Cardiac muscle cell (in vitro differentiated cells and primary cell): ENCODE results near the gene NUDT19. TPM values are rescaled to one million over a fixed set of nuclear protein-coding genes. Genes with fewer than 3 reads are reported as not detected.

Source experiments
- DNase-seq, 2 donors: peaks; one replicate each; pipeline versions ENCODE4 v3.0.0 to v3.0.0-alpha.2; 2010 to 2017; ENCODE audit warnings: low read depth in 1 of 2, low spot score in 1 of 2
- H3K27ac ChIP-seq: fragments of 200-600 bp; sonication (generic); 2 replicates; pipeline ENCODE4 v1.5.1; 2016
- H3K27me3 ChIP-seq: fragments of 200-600 bp; sonication (generic); 2 replicates; pipeline ENCODE4 v1.6.0; 2016; ENCODE audit warnings: control low read depth
- H3K36me3 ChIP-seq: fragments of 200-600 bp; sonication (generic); 2 replicates; pipeline ENCODE4 v1.5.1; 2016; ENCODE audit warnings: control low read depth
- H3K4me1 ChIP-seq: fragments of 200-600 bp; sonication (generic); 2 replicates; pipeline ENCODE4 v1.8.1; 2017; ENCODE audit warnings: low read depth, mild to moderate bottlenecking, mixed run types
- H3K4me3 ChIP-seq: fragments of 200-600 bp; sonication (generic); 2 replicates; pipeline ENCODE4 v1.5.1; 2016; ENCODE audit warnings: mild to moderate bottlenecking
- H3K9me3 ChIP-seq: fragments of 200-600 bp; sonication (generic); 2 replicates; pipeline ENCODE4 v1.5.1; 2017; ENCODE audit warnings: low read depth, mild to moderate bottlenecking, control low read depth
- polyA plus RNA-seq: library from polyadenylated mRNA; unstranded; fragments of >200 nt; fragmentation: Nextera tagmentation; extraction: Ambion mirVana; gene quantifications from 2 replicates; pipeline ENCODE4 v1.2.1, GENCODE V29; 2016
- total RNA-seq: library from RNA; depleted of rRNA; stranded (reverse); fragments of >200 nt; gene quantifications from 2 replicates; pipeline ENCODE4 v1.2.3, GENCODE V29; 2016
- TF ChIP-seq, protein P1 (sequence below): IDR thresholded peaks from 2 replicates; pipeline ENCODE4 v1.5.1; 2012; ENCODE audit warnings: low read depth, mild to moderate bottlenecking, low read length

Gene NUDT19
- 5.1 and 5.5 TPM in 2 replicates for total RNA-seq
- 2.1 and 3.3 TPM in 2 replicates for polyA plus RNA-seq

DNA sequence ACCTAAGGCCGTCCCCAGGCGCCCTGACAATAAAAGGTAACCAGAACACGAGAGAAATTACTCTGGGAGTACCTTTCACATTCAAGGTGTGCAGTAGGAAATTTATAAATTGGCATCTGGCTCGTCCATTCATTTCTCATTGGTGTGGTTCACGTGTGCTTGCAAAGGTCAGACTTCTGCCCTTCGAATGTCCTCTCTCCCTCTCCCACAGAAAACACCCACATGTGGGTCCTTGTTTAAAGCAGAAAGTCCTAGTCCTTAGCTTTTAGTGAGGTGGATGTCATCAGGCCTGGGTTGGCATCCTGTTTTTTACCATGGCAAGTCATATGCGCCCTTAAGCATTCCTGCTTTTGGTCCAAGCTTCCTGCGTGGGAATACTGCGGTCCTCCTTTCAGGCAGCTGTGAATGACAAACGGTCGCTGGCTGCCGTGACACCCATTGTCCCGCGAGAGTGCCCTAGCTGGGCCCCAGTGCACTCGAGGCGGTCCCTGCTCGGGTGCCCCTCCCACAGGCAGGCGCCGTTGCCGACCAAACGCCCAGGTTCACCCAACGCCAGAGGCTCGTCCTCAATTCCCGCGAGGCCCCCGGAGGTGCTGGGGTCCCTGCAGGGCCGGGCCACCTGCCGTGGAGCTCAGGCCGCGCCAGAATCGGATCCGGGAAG is at the start of gene NUDT19:
TSS of gene NUDT19 (plus strand) at position 531 of the 661 bp plus-strand sequence. CDS start 140 bp downstream, outside the sequence.
- Histone ChIP-seq H3K27me3 (no peaks in the 10 kb centered on the region), H3K27ac (peak within 1 kb of the TSS; percentile 76)
- peak; percentile 78 to 81 for DNase-seq

DNA sequence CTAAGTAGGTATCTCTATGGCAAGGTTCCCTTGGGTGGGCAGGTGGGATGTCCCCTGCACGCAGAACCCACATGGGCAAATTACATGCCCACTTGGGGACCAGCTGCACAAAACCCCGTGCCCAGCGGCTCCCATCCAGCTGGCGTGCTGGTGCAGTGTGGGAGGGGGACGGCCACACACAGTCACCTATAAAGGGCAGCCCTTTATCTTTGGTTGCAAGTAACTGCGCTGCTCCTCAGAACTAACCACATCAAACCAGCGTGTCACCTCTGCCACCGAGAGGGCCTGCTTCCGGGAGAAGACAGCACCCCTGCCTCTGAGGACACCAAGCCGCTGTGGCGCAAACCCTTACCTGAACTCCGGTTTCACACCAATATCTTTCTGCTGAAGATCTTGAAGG is 48.9 kb upstream of the NUDT19 start:
- no peak for DNase-seq
- no peaks in the 10 kb centered on the region for H3K4me1 ChIP-seq
- no peak overlapping the region for H3K4me3 ChIP-seq
- no peaks in the 10 kb centered on the region for H3K9me3 ChIP-seq
- peaks cover 16% of the 10 kb centered on the region for H3K36me3 ChIP-seq
- no peak overlapping the region for H3K27ac ChIP-seq
- TF ChIP-seq, protein P1, sequence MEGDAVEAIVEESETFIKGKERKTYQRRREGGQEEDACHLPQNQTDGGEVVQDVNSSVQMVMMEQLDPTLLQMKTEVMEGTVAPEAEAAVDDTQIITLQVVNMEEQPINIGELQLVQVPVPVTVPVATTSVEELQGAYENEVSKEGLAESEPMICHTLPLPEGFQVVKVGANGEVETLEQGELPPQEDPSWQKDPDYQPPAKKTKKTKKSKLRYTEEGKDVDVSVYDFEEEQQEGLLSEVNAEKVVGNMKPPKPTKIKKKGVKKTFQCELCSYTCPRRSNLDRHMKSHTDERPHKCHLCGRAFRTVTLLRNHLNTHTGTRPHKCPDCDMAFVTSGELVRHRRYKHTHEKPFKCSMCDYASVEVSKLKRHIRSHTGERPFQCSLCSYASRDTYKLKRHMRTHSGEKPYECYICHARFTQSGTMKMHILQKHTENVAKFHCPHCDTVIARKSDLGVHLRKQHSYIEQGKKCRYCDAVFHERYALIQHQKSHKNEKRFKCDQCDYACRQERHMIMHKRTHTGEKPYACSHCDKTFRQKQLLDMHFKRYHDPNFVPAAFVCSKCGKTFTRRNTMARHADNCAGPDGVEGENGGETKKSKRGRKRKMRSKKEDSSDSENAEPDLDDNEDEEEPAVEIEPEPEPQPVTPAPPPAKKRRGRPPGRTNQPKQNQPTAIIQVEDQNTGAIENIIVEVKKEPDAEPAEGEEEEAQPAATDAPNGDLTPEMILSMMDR: no peak
- H3K27me3 ChIP-seq: no peaks in the 10 kb centered on the region

More for the DNA sequence above, at the start of gene NUDT19:
- TF ChIP-seq, protein P1: no peak
- peak within 1 kb of the TSS; percentile 43 for H3K4me3 ChIP-seq
- no peaks in the 10 kb centered on the region for H3K9me3 ChIP-seq
- no peaks in the 10 kb centered on the region for H3K36me3 ChIP-seq
- H3K4me1 ChIP-seq: peaks cover 5% of the 10 kb centered on the region

DNA sequence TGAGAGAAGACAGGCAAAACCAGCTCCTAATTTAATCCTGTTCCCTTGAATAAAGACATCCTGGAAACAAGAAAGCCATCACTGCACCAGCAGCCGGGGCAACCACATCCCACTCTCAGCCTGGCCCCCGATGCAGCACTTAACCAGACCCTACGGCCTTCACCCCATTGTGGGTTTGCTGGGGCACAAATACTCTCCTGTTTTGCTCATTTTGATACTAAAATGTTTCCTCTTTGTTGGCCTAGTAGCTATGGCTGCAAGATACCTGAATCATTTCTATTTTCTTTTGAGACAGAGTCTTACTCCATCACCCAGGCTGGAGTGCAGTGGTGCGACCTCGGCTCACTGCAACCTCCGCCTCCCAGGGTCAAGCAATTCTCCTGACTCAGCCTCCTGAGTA is 45.1 kb upstream of the NUDT19 start:
- Histone ChIP-seq H3K4me3 (no peak overlapping the region), H3K27me3 (no peaks in the 10 kb centered on the region), H3K4me1 (no peaks in the 10 kb centered on the region), H3K9me3 (no peaks in the 10 kb centered on the region), H3K27ac (no peak overlapping the region), H3K36me3 (peaks cover 14% of the 10 kb centered on the region)
- TF ChIP-seq, protein P1: no peak
- no peak for DNase-seq

DNA sequence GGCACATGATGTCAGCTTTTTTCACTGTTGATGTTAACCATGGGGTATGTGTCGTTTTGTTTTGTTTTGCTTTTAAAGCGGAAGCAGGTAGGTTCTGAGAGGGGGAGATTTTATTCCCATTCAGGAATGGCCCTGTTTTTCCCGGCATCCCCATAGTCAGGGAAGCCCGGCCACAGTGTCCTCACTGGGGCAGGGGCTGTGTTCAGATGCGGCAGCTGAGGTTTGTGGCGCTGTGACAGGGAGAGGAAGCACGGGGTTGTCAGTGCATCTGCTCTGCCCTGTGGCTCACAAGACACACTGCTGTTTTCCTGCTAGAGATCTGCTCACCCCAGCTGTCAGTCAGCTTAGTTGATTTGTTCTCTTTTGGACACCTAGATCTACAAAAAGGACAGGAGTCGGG is 44.3 kb upstream of the NUDT19 start:
- DNase-seq: no peak
- Histone ChIP-seq H3K9me3 (no peaks in the 10 kb centered on the region), H3K36me3 (peaks cover 10% of the 10 kb centered on the region), H3K27me3 (no peaks in the 10 kb centered on the region), H3K4me3 (no peak overlapping the region), H3K4me1 (no peaks in the 10 kb centered on the region), H3K27ac (no peak overlapping the region)
- TF ChIP-seq, protein P1: no peak

DNA sequence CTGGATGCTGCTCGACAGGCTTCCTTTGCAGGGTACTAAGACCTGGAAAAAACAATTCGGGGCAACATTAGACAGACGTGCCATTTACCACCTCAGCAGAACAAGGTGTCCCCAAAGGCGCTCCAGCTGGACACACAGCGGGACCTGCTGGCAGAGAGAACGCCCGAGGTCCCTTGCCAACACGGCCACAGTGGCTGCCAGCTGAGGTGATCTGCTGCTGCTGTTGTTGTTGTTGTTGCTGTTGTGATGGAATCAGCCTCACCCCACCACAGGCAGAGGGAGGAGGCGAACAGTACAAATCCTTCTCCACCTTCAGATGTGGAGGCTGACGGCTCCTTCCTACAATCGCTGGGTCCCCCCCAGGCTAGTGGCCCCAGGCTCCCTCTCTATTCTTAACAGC is 41.9 kb upstream of the NUDT19 start:
- Histone ChIP-seq H3K9me3 (no peaks in the 10 kb centered on the region), H3K4me3 (no peak overlapping the region), H3K27me3 (no peaks in the 10 kb centered on the region), H3K36me3 (peaks cover 4% of the 10 kb centered on the region), H3K4me1 (no peaks in the 10 kb centered on the region), H3K27ac (no peak overlapping the region)
- TF ChIP-seq, protein P1: no peak
- no peak for DNase-seq
